GM12878 (cell line): ENCODE results near the gene SHC3. TPM values are rescaled to one million over a fixed set of nuclear protein-coding genes. Genes with fewer than 3 reads are reported as not detected.

Source experiments
- ATAC-seq: fragments of 200-7000 bp; cut with Tn5 transposase; 3 replicates; pipeline ENCODE4 v1.9.1; 2020; ENCODE audit warnings: mild to moderate bottlenecking, moderate library complexity
- BruUV-seq: library from RNA; stranded (reverse); fragments of 400-500 nt; replicated peaks from 2 replicates; lab custom pipeline; 2021; lab: Mats Ljungman, UMichigan
- CTCF ChIA-PET: fragments of 300-600 bp; sonication (Branson Sonifier 250); formaldehyde crosslinking; extraction: SDS; loops from one replicate; lab custom pipeline; 2021; ENCODE audit warnings: inconsistent platforms; lab: Yijun Ruan, JAX
- POLR2A ChIA-PET: fragments of 350-600 bp; formaldehyde crosslinking; extraction: SDS; loops from one replicate; lab custom pipeline; 2021; ENCODE audit warnings: inconsistent platforms; lab: Charles Lee
- RAD21 ChIA-PET: fragments of 300-600 bp; sonication (Branson Sonifier 250); formaldehyde crosslinking; loops from one replicate; lab custom pipeline; 2023; ENCODE audit warnings: antibody characterized with exemption; ENCODE audit not compliant: unreplicated experiment; lab: Charles Lee
- SMC1A ChIA-PET: fragments of 300-600 bp; sonication (Branson Sonifier 250); formaldehyde crosslinking; loops from one replicate; lab custom pipeline; 2023; ENCODE audit not compliant: unreplicated experiment, uncharacterized antibody; lab: Charles Lee
- DNase-seq: peaks from one replicate; pipeline ENCODE4 v3.0.0-alpha.2; 2011; ENCODE audit warnings: low read depth, low spot score
- FAIRE-seq: peaks from 3 replicates; lab custom pipeline; 2011; peaks lifted over from hg19 to GRCh38; lab: Jason Lieb, UNC
- H2AFZ ChIP-seq: 2 replicates; pipeline ENCODE4 v1.6.0; 2011; ENCODE audit warnings: low read depth, low read length, control low read depth; ENCODE audit not compliant: control insufficient read depth
- H3K27ac ChIP-seq: 2 replicates; pipeline ENCODE4 v1.5.1; 2011; ENCODE audit warnings: control low read depth; ENCODE audit not compliant: control insufficient read depth, insufficient read depth
- H3K27me3 ChIP-seq, 2 experiments: replicated peaks in 1 of 2; 2 replicates each; pipeline versions ENCODE4 v1.6.0 to v1.6.1; 2011; ENCODE audit warnings: low read length in 1 of 2; ENCODE audit not compliant: control insufficient read depth in 2 of 2, insufficient read depth in 2 of 2
- H3K36me3 ChIP-seq, 2 experiments: 2 replicates each; pipeline ENCODE4 v1.5.1; 2011; ENCODE audit warnings: low read length in 1 of 2; ENCODE audit not compliant: control insufficient read depth in 2 of 2, insufficient read depth in 2 of 2
- H3K4me1 ChIP-seq: 2 replicates; pipeline ENCODE4 v1.6.1; 2011; ENCODE audit warnings: mild to moderate bottlenecking, low read length, moderate library complexity, mixed read lengths; ENCODE audit not compliant: control insufficient read depth, insufficient read depth
- H3K4me2 ChIP-seq: 2 replicates; pipeline ENCODE4 v1.6.0; 2011; ENCODE audit warnings: control low read depth; ENCODE audit not compliant: control insufficient read depth, insufficient read depth
- H3K4me3 ChIP-seq: fragments of 200-600 bp; sonication (generic); 2 replicates; pipeline ENCODE4 v1.5.1; 2016
- H3K79me2 ChIP-seq: 2 replicates; pipeline ENCODE4 v1.6.0; 2011; ENCODE audit warnings: low read length; ENCODE audit not compliant: control insufficient read depth, insufficient read depth
- H3K9ac ChIP-seq: 2 replicates; pipeline ENCODE4 v1.8.0; 2011; ENCODE audit warnings: low read length, control low read depth, mixed read lengths; ENCODE audit not compliant: control insufficient read depth, insufficient read depth
- H3K9me3 ChIP-seq: replicated peaks from 3 replicates; pipeline ENCODE4 v1.5.1; 2011; ENCODE audit warnings: mild to moderate bottlenecking, low read length; ENCODE audit not compliant: control insufficient read depth, insufficient read depth
- H4K20me1 ChIP-seq: 2 replicates; pipeline ENCODE4 v1.6.0; 2011; ENCODE audit not compliant: control insufficient read depth, insufficient read depth
- CEBPB ChIP-seq, 2 experiments: fragments of 150-350 bp in 1 of 2; IDR thresholded peaks; 2 replicates each; pipeline ENCODE4 v1.6.1; 2012 to 2014; ENCODE audit warnings: low read depth in 2 of 2, low read length in 2 of 2, borderline replicate concordance in 1 of 2, inconsistent platforms in 1 of 2
- CHD4 ChIP-seq: fragments of 200-600 bp; sonication (generic); IDR thresholded peaks from 2 replicates; pipeline ENCODE4 v1.6.1; 2016; ENCODE audit warnings: mild to moderate bottlenecking
- DPF2 ChIP-seq: fragments of 450-650 bp; IDR thresholded peaks from 2 replicates; pipeline ENCODE4 v1.6.1; 2017; ENCODE audit warnings: mild to moderate bottlenecking
- FOXK2 ChIP-seq: fragments of 450-650 bp; IDR thresholded peaks from 2 replicates; pipeline ENCODE4 v1.6.1; 2017; ENCODE audit warnings: mild to moderate bottlenecking, moderate library complexity
- IRF5 ChIP-seq: fragments of 450-650 bp; IDR thresholded peaks from 2 replicates; pipeline ENCODE4 v1.6.1; 2017; ENCODE audit warnings: borderline replicate concordance
- MYC ChIP-seq: IDR thresholded peaks from 2 replicates; pipeline ENCODE4 v1.6.1; 2011; ENCODE audit warnings: mild to moderate bottlenecking, low read length, moderate library complexity, inconsistent platforms; ENCODE audit not compliant: insufficient read depth, insufficient replicate concordance, insufficient read length, severe bottlenecking
- NFYB ChIP-seq: IDR thresholded peaks from 2 replicates; pipeline ENCODE4 v1.6.1; 2011; ENCODE audit warnings: low read depth, mild to moderate bottlenecking, low read length, improper control_type of control experiment, moderate library complexity; ENCODE audit not compliant: insufficient read depth
- POU2F2 ChIP-seq: IDR thresholded peaks from 3 replicates; pipeline ENCODE4 v1.6.1; 2011; ENCODE audit warnings: low read depth, mild to moderate bottlenecking, low read length, borderline replicate concordance
- SIN3A ChIP-seq: IDR thresholded peaks from 2 replicates; pipeline ENCODE4 v1.6.1; 2012; ENCODE audit warnings: low read depth, low read length, improper control_type of control experiment
- SIX5 ChIP-seq: IDR thresholded peaks from 2 replicates; pipeline ENCODE4 v1.6.1; 2011; ENCODE audit warnings: mild to moderate bottlenecking, low read depth, low read length, moderate library complexity; ENCODE audit not compliant: severe bottlenecking
- ZBTB4 ChIP-seq: fragments of 450-650 bp; formaldehyde crosslinking; IDR thresholded peaks from 2 replicates; pipeline ENCODE4 v1.4.0; 2022; ENCODE audit warnings: mild to moderate bottlenecking, moderate library complexity
- WGBS: methylation state at CpG from one replicate; pipeline ENCODE4 v1.1.6; 2016; ENCODE audit warnings: low lambda C conversion rate; ENCODE audit not compliant: insufficient replicate concordance, insufficient coverage; ENCODE audit errors: missing lambda C conversion rate; 5-methylcytosine and 5-hydroxymethylcytosine counted together
- in situ Hi-C: fragments of 300-500 bp; cut with MboI; formaldehyde crosslinking; loops from 9 replicates; pipeline ENCODE4 v1.14.3; 2018; ENCODE audit warnings: mixed read lengths
- intact Hi-C: fragments of 100-400 bp; cut with micrococcal nuclease; formaldehyde crosslinking; loops from one replicate; pipeline ENCODE4 v1.14.2; 2022; ENCODE audit not compliant: unreplicated experiment
- polyA plus RNA-seq, 11 experiments: library from polyadenylated mRNA; depleted of rRNA in 4 of 11; unstranded in 6 of 11; stranded (reverse) in 5 of 11; fragments of >200 nt; fragmentation: Nextera tagmentation in 4 of 11; fragmentation: Illumina TruSeq in 1 of 11; extraction: Ambion mirVana in 4 of 11; extraction: Trizol in 1 of 11; gene quantifications; 1 replicate in 1 of 11; 2 replicates in 10 of 11; pipeline versions ENCODE4 v1.2.1 to v1.2.3, GENCODE V29; 2011 to 2016; ENCODE audit warnings: inconsistent platforms in 2 of 11, missing spikeins in 2 of 11, low read depth in 1 of 11
- total RNA-seq, 4 experiments: library from RNA; depleted of rRNA in 3 of 4; stranded (reverse); fragments of >200 nt in 3 of 4; fragmentation: Illumina TruSeq in 1 of 4; extraction: Trizol in 1 of 4; gene quantifications; 2 replicates each; pipeline versions ENCODE4 v1.2.1 to v1.2.3, GENCODE V29; 2013 to 2021

SHC3 gene
- total and polyA plus RNA-seq, 10 of the 15 experiments (the other 5 are each of a cell fraction or from before 2014, with no cell fraction given): 0.01 to 0.06 TPM; not detected in 8

- DNase-seq: no peak
- Histone ChIP-seq H3K9ac (no peak overlapping the region), H3K79me2 (no peaks in the 10 kb centered on the region), H3K4me1 (no peaks in the 10 kb centered on the region), H3K36me3 (no peaks in the 10 kb centered on the region), H2AFZ (no peak overlapping the region), H4K20me1 (no peaks in the 10 kb centered on the region), H3K27ac (no peak overlapping the region), H3K9me3 (no peaks in the 10 kb centered on the region), H3K27me3 (no peaks in the 10 kb centered on the region), H3K4me3 (no peak overlapping the region), H3K4me2 (no peak overlapping the region)
- ATAC-seq: no peak
- BruUV-seq: no TSS peak
- FAIRE-seq: no peak
- ChIA-PET CTCF (no interaction called here), SMC1A (no interaction called here), RAD21 (no interaction called here), POLR2A (no interaction called here)
- 30% methylated on average over 8 of the region's 8 CpGs for WGBS
- intact Hi-C loops: no loop called here
- in situ Hi-C loops: no loop called here
- no peak for TF ChIP-seq SIN3A
- no peak for TF ChIP-seq FOXK2
- no peak for TF ChIP-seq ZBTB4
- TF ChIP-seq DPF2: no peak
- no peak for TF ChIP-seq NFYB
- no peak for TF ChIP-seq IRF5
- no peak for TF ChIP-seq POU2F2
- no peak for TF ChIP-seq CEBPB (IDR thresholded peaks at IDR 0.05; ENCODE audit: borderline replicate concordance in 1 of 2, low read depth in 2 of 2, low read length in 2 of 2)
- no peak for TF ChIP-seq SIX5
- TF ChIP-seq CHD4: no peak
- TF ChIP-seq MYC: no peak
Measured at GRCh38 chr9:89049646-89050045, 129.0 kb downstream of the SHC3 start.
